MM.1S (cell line): Measurements from ENCODE around the gene DPH3.

Experiments used
- DNase-seq: peaks from one replicate; pipeline ENCODE4 v3.0.0-alpha.2; 2015
- H2AFZ ChIP-seq: fragments of 300-600 bp; sonication (generic); 2 replicates; pipeline ENCODE4 v1.6.0; 2016; ENCODE audit warnings: antibody characterized with exemption, low read length
- H3F3A ChIP-seq: fragments of 300-600 bp; sonication (generic); 2 replicates; pipeline ENCODE4 v1.6.1; 2016; ENCODE audit warnings: mild to moderate bottlenecking, antibody characterized with exemption, low read length, moderate library complexity, mixed read lengths; ENCODE audit not compliant: insufficient read depth
- H3K27ac ChIP-seq: fragments of 300-600 bp; sonication (generic); 2 replicates; pipeline ENCODE4 v1.5.1; 2016; ENCODE audit warnings: mild to moderate bottlenecking, low read length
- H3K27me3 ChIP-seq: fragments of 300-600 bp; sonication (generic); replicated peaks from 2 replicates; pipeline ENCODE4 v1.6.0; 2016; ENCODE audit warnings: low read length; ENCODE audit not compliant: insufficient read depth
- H3K36me3 ChIP-seq: fragments of 300-600 bp; sonication (generic); replicated peaks from 2 replicates; pipeline ENCODE4 v1.6.1; 2016; ENCODE audit warnings: mild to moderate bottlenecking, low read length, mixed read lengths; ENCODE audit not compliant: insufficient read depth
- H3K4me1 ChIP-seq: fragments of 300-600 bp; sonication (generic); 2 replicates; pipeline ENCODE4 v1.6.1; 2016; ENCODE audit warnings: low read length, mixed read lengths
- H3K4me2 ChIP-seq: fragments of 300-600 bp; sonication (generic); 2 replicates; pipeline ENCODE4 v1.6.0; 2016; ENCODE audit warnings: low read depth, low read length
- H3K4me3 ChIP-seq: fragments of 300-600 bp; sonication (generic); 2 replicates; pipeline ENCODE4 v1.5.1; 2016; ENCODE audit warnings: low read length, mixed read lengths
- H3K79me2 ChIP-seq: fragments of 300-600 bp; sonication (generic); 2 replicates; pipeline ENCODE4 v1.6.1; 2016; ENCODE audit warnings: mixed run types, low read length, mixed read lengths
- H3K9ac ChIP-seq: fragments of 300-600 bp; sonication (generic); 2 replicates; pipeline ENCODE4 v1.6.1; 2016; ENCODE audit warnings: low read length, mixed read lengths
- H3K9me2 ChIP-seq: fragments of 300-600 bp; sonication (generic); replicated peaks from 2 replicates; pipeline ENCODE4 v1.6.1; 2016; ENCODE audit warnings: mild to moderate bottlenecking, low read length, mixed read lengths; ENCODE audit not compliant: insufficient read depth
- H3K9me3 ChIP-seq: fragments of 300-600 bp; sonication (generic); replicated peaks from 2 replicates; pipeline ENCODE4 v1.6.1; 2016; ENCODE audit warnings: mild to moderate bottlenecking, low read length, mixed read lengths; ENCODE audit not compliant: insufficient read depth
- H4K20me1 ChIP-seq: fragments of 300-600 bp; sonication (generic); 2 replicates; pipeline ENCODE4 v1.6.1; 2016; ENCODE audit warnings: mild to moderate bottlenecking, low read length, moderate library complexity, mixed read lengths; ENCODE audit not compliant: insufficient read depth
- EZH2 ChIP-seq: fragments of 300-600 bp; sonication (generic); optimal IDR thresholded peaks from 2 replicates; pipeline ENCODE3; 2017; ENCODE audit warnings: low read depth, mild to moderate bottlenecking, antibody characterized with exemption, low read length, mixed read lengths
- EZH2phosphoT487 ChIP-seq: fragments of 300-600 bp; sonication (generic); IDR thresholded peaks from 2 replicates; pipeline ENCODE4 v1.6.1; 2018; ENCODE audit warnings: antibody characterized with exemption, low read length
- TF ChIP-seq, protein P1 (sequence below): fragments of 300-600 bp; sonication (generic); IDR thresholded peaks from 2 replicates; pipeline ENCODE4 v1.5.1; 2016; ENCODE audit warnings: antibody characterized with exemption, low read length, mixed read lengths

The DPH3 gene

DNA sequence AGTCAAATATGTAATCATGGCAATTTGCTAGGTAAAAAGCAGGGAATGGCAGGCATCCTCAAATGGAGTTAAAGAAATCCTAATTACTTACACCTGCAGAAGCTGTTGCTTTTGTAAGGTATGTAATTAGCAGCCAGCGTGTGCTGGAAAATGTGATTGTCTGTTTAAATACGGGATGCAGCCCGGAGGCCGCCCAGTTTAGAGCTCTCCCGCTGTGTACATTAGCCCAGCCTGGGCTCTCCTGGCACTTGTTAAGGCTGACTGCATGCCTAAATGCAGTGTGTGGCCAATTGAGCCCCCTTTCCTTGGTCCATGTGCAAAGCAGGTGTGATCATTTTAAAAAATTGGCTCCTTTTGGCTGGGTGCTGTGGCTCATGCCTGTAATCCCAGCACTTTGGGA is 9.0 kb downstream of the DPH3 start:
- H2AFZ ChIP-seq = no peak overlapping the region

DNA sequence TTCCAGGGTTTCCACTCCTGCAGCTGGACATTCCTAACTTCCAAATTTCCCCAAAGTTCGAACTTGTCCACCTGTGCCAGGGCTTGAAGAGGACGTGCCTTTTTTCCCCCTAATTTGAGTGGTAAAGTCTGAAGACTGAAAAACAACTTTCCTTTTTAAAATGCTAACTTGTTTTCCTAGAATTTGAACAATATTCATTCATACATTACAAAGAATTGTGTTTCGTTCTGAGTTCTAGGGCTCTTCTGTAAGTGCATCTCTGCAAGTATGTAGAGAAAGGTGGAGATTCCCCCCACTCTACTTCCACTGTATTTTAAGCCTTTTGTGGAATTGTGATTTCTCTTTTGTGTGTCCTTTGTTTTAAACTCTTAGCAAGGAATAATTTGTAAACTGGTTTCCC is 9.4 kb downstream of the DPH3 start:
- no peaks in the 10 kb centered on the region for H3K9me2 ChIP-seq
- H2AFZ ChIP-seq = no peak overlapping the region
- no peaks in the 10 kb centered on the region for H4K20me1 ChIP-seq
- H3K27ac ChIP-seq = no peak overlapping the region
- no peak for DNase-seq
- peaks cover 6% of the 10 kb centered on the region; the same call in 1 of the 2 replicates for H3K36me3 ChIP-seq
- H3K9me3 ChIP-seq = no peaks in the 10 kb centered on the region
- no peaks in the 10 kb centered on the region for H3K4me1 ChIP-seq
- H3K4me3 ChIP-seq = no peak overlapping the region
- TF ChIP-seq EZH2phosphoT487 (no peak), EZH2 (no peak)
- TF ChIP-seq, protein P1, sequence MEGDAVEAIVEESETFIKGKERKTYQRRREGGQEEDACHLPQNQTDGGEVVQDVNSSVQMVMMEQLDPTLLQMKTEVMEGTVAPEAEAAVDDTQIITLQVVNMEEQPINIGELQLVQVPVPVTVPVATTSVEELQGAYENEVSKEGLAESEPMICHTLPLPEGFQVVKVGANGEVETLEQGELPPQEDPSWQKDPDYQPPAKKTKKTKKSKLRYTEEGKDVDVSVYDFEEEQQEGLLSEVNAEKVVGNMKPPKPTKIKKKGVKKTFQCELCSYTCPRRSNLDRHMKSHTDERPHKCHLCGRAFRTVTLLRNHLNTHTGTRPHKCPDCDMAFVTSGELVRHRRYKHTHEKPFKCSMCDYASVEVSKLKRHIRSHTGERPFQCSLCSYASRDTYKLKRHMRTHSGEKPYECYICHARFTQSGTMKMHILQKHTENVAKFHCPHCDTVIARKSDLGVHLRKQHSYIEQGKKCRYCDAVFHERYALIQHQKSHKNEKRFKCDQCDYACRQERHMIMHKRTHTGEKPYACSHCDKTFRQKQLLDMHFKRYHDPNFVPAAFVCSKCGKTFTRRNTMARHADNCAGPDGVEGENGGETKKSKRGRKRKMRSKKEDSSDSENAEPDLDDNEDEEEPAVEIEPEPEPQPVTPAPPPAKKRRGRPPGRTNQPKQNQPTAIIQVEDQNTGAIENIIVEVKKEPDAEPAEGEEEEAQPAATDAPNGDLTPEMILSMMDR = no peak
- H3K79me2 ChIP-seq = no peaks in the 10 kb centered on the region
- H3K4me2 ChIP-seq = no peak overlapping the region
- no peak overlapping the region for H3K9ac ChIP-seq
- no peaks in the 10 kb centered on the region for H3K27me3 ChIP-seq
- no peaks in the 10 kb centered on the region for H3F3A ChIP-seq

More for the DNA sequence above, 9.0 kb downstream of the DPH3 start:
- no peaks in the 10 kb centered on the region for H3F3A ChIP-seq
- H3K9ac ChIP-seq = no peak overlapping the region
- no peaks in the 10 kb centered on the region for H4K20me1 ChIP-seq
- H3K9me3 ChIP-seq = no peaks in the 10 kb centered on the region
- no peaks in the 10 kb centered on the region for H3K9me2 ChIP-seq
- H3K27me3 ChIP-seq = no peaks in the 10 kb centered on the region
- DNase-seq = no peak
- no peaks in the 10 kb centered on the region for H3K79me2 ChIP-seq
- H3K4me1 ChIP-seq = no peaks in the 10 kb centered on the region
- no peak overlapping the region for H3K4me2 ChIP-seq
- TF ChIP-seq EZH2phosphoT487 = no peak
- TF ChIP-seq, protein P1 = no peak
- TF ChIP-seq EZH2 = no peak
- H3K36me3 ChIP-seq = peaks cover 6% of the 10 kb centered on the region; the same call in 1 of the 2 replicates
- H3K27ac ChIP-seq = no peak overlapping the region
- H3K4me3 ChIP-seq = no peak overlapping the region

DNA sequence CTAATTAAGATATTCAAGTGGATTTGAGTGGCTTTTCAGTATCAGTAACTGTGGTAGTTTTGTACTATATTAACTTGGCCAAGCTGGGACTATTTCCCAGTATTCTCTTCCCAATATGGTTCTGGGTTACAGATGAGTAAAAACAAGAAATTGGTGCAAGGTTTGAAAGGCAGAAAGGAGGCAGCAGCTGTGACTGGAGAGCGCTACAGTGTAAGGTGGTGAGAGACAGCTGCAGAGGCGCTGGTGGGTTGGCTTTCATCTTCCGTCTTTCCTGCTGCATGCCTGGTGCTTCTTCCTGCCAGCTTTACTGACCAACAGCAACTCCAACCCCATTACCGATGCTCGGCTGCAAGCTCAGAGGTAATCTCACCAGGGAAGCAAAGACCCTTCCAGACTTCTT is 9.8 kb downstream of the DPH3 start:
- H3K4me1 ChIP-seq = no peaks in the 10 kb centered on the region
- H3K36me3 ChIP-seq = peaks cover 4% of the 10 kb centered on the region; the same call in 1 of the 2 replicates
- no peak overlapping the region for H3K27ac ChIP-seq
- H3F3A ChIP-seq = no peaks in the 10 kb centered on the region
- DNase-seq = no peak
- TF ChIP-seq EZH2 (no peak), EZH2phosphoT487 (no peak)
- TF ChIP-seq, protein P1 = no peak
- no peaks in the 10 kb centered on the region for H3K79me2 ChIP-seq
- H3K9me3 ChIP-seq = no peaks in the 10 kb centered on the region
- no peak overlapping the region for H3K9ac ChIP-seq
- H4K20me1 ChIP-seq = no peaks in the 10 kb centered on the region
- H3K9me2 ChIP-seq = no peaks in the 10 kb centered on the region
- no peaks in the 10 kb centered on the region for H3K27me3 ChIP-seq
- no peak overlapping the region for H3K4me3 ChIP-seq
- H3K4me2 ChIP-seq = no peak overlapping the region
- no peak overlapping the region for H2AFZ ChIP-seq
